CD4-positive, alpha-beta T cell (primary cell): Measurements from ENCODE around the gene ATP8A1. TPM values are rescaled to one million over a fixed set of nuclear protein-coding genes. Genes with fewer than 3 reads are reported as not detected.

Experiments
- ATAC-seq: fragments of 200-7000 bp; cut with Tn5 transposase; one replicate; pipeline ENCODE4 v1.10.0; 2022; ENCODE audit warnings: mild to moderate bottlenecking; ENCODE audit not compliant: poor library complexity
- CTCF ChIA-PET: fragments of 350-600 bp; sonication (Branson Sonifier 250); formaldehyde crosslinking; loops from one replicate; lab custom pipeline; 2021; ENCODE audit warnings: antibody characterized with exemption, inconsistent platforms; lab: Charles Lee
- POLR2A ChIA-PET: fragments of 350-600 bp; sonication (Branson Sonifier 250); formaldehyde crosslinking; loops from one replicate; lab custom pipeline; 2021; ENCODE audit warnings: antibody characterized with exemption, inconsistent platforms; lab: Charles Lee
- DNase-seq, 14 experiments: peaks; one replicate each; pipeline ENCODE4 v3.0.0-alpha.2; 2013 to 2020; ENCODE audit warnings: mixed read lengths in 2 of 14
- H3K27ac ChIP-seq, 2 donors: one replicate each; pipeline versions ENCODE4 v1.5.1 to v1.7.0; 2013; ENCODE audit warnings: low read length in 2 of 2, low read depth in 1 of 2, mild to moderate bottlenecking in 1 of 2
- H3K27me3 ChIP-seq, 2 experiments: 1 replicate in 1 of 2; 2 replicates in 1 of 2; pipeline versions ENCODE4 v1.6.1 to v1.7.0; 2013; ENCODE audit warnings: low read length in 2 of 2, control low read depth in 1 of 2, mild to moderate bottlenecking in 1 of 2, moderate library complexity in 1 of 2; ENCODE audit not compliant: insufficient read depth in 2 of 2, control insufficient read depth in 1 of 2
- H3K36me3 ChIP-seq: one replicate; pipeline ENCODE4 v1.6.1; 2013; ENCODE audit warnings: low read length, control low read depth; ENCODE audit not compliant: insufficient read depth
- H3K4me1 ChIP-seq: one replicate; pipeline ENCODE4 v1.6.1; 2013; ENCODE audit warnings: low read length, control low read depth; ENCODE audit not compliant: insufficient read depth
- H3K4me3 ChIP-seq: one replicate; pipeline ENCODE4 v1.5.1; 2013; ENCODE audit warnings: mild to moderate bottlenecking, low read length, moderate library complexity
- H3K9me3 ChIP-seq, 2 experiments: 1 replicate in 1 of 2; 2 replicates in 1 of 2; pipeline versions ENCODE4 v1.6.1 to v1.7.0; 2013; ENCODE audit warnings: low read length in 2 of 2, mild to moderate bottlenecking in 2 of 2, control low read depth in 1 of 2, moderate library complexity in 1 of 2; ENCODE audit not compliant: control insufficient read depth in 1 of 2, insufficient read depth in 1 of 2
- H3K27ac Mint-ChIP-seq: one replicate; pipeline ENCODE4 v1.8.0; 2020; ENCODE audit warnings: mixed read lengths
- H3K27me3 Mint-ChIP-seq: one replicate; pipeline ENCODE4 v1.8.0; 2021; ENCODE audit warnings: mixed read lengths
- H3K36me3 Mint-ChIP-seq: one replicate; pipeline ENCODE4 v1.8.0; 2021; ENCODE audit warnings: low read depth, mixed read lengths
- H3K4me1 Mint-ChIP-seq: one replicate; pipeline ENCODE4 v1.8.0; 2021; ENCODE audit warnings: low read depth, mixed read lengths
- H3K4me3 Mint-ChIP-seq: one replicate; pipeline ENCODE4 v1.8.0; 2020; ENCODE audit warnings: mild to moderate bottlenecking, mixed read lengths
- H3K9me3 Mint-ChIP-seq: one replicate; pipeline ENCODE4 v1.8.0; 2020; ENCODE audit warnings: mixed read lengths
- intact Hi-C, 2 experiments: fragments of 100-400 bp; cut with DNase I in 1 of 2; cut with micrococcal nuclease in 1 of 2; formaldehyde crosslinking; loops; one replicate each; pipeline versions ENCODE4 v1.15.1 to v1.9.0; 2023 to 2025; cut with DNase I, micrococcal nuclease
- total RNA-seq, 174 experiments: library from RNA in 2 of 174; stranded (reverse) in 2 of 174; gene quantifications; one replicate each; pipeline ENCODE4 v1.2.3 and lab custom pipeline; 2021 to 2026
- TF ChIP-seq, protein P1 (sequence below): fragments of 200-600 bp; IDR thresholded peaks from one replicate; pipeline ENCODE4 v1.8.0; 2022; ENCODE audit warnings: antibody characterized with exemption, mild to moderate bottlenecking

ATP8A1 gene
- total RNA-seq, 2 experiments from 2014 or later = 44.9 to 45.5 TPM

DNA sequence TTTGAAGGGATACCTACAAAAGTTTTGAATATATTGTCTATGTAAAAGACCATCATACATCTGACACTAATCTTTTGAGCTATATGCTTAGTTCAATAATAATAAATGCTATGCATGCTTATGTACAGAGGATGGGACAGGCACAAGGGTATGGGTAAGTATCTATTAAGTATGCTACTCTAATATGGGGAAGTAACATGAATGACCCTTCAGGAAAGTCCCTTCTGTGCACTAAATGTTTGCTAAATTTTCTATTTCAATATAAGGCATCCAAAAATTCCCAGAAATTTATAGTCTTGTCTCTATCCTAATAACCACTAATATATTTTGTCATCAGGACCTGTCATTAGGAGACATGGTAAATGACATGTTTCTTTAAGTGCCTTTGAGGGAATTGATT is 19.0 kb downstream of the ATP8A1 start:
- no peaks in the 10 kb centered on the region for H3K9me3 ChIP-seq
- DNase-seq = no peak
- H3K4me3 ChIP-seq = no peak overlapping the region
- no peaks in the 10 kb centered on the region for H3K27me3 Mint-ChIP-seq
- H3K4me1 Mint-ChIP-seq = peaks cover 86% of the 10 kb centered on the region
- H3K36me3 Mint-ChIP-seq = no peaks in the 10 kb centered on the region
- H3K27me3 ChIP-seq = no peaks in the 10 kb centered on the region
- no peak overlapping the region for H3K4me3 Mint-ChIP-seq
- peaks cover 16% of the 10 kb centered on the region for H3K4me1 ChIP-seq
- ATAC-seq = no peak
- ChIA-PET POLR2A (no interaction called here), CTCF (interaction anchor here (1.4 kb wide), 1 partner anchor 13 kb away, joined by 3 read pairs; no protein-coding TSS in a partner anchor)
- no peak overlapping the region for H3K27ac Mint-ChIP-seq
- no peak overlapping the region for H3K27ac ChIP-seq
- H3K36me3 ChIP-seq = no peaks in the 10 kb centered on the region
- intact Hi-C loops = no loop called here
- no peaks in the 10 kb centered on the region for H3K9me3 Mint-ChIP-seq
- TF ChIP-seq, protein P1, sequence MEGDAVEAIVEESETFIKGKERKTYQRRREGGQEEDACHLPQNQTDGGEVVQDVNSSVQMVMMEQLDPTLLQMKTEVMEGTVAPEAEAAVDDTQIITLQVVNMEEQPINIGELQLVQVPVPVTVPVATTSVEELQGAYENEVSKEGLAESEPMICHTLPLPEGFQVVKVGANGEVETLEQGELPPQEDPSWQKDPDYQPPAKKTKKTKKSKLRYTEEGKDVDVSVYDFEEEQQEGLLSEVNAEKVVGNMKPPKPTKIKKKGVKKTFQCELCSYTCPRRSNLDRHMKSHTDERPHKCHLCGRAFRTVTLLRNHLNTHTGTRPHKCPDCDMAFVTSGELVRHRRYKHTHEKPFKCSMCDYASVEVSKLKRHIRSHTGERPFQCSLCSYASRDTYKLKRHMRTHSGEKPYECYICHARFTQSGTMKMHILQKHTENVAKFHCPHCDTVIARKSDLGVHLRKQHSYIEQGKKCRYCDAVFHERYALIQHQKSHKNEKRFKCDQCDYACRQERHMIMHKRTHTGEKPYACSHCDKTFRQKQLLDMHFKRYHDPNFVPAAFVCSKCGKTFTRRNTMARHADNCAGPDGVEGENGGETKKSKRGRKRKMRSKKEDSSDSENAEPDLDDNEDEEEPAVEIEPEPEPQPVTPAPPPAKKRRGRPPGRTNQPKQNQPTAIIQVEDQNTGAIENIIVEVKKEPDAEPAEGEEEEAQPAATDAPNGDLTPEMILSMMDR = no peak

DNA sequence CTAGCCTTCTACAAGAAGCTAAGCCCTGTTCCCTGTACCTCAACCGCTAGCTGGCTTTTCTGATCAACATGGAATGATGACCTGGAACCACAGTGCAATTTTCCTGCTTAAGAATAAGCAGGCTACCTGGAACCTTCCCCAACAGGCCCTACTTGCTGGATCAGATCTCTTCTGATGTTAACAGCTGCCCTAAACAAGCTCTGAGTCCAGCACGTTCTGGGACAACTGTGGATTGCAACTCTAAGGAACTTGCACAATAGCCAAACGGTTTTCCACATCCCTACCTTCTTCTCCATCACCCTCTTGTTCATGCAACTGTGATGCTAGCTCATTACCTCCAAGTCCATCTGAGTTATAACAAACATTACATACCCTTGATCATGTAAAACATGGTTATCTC is 19.8 kb downstream of the ATP8A1 start:
- peak overlapping the region; percentile 11 for H3K4me3 Mint-ChIP-seq
- TF ChIP-seq, protein P1 = no peak
- Histone ChIP-seq H3K4me3 (no peak overlapping the region), H3K27me3 (no peaks in the 10 kb centered on the region), H3K9me3 (no peaks in the 10 kb centered on the region), H3K36me3 (no peaks in the 10 kb centered on the region), H3K27ac (no peak overlapping the region), H3K4me1 (peaks cover 12% of the 10 kb centered on the region)
- DNase-seq (no peak), ATAC-seq (no peak)
- ChIA-PET POLR2A (no interaction called here), CTCF (interaction anchor here (1.4 kb wide), 1 partner anchor 14 kb away, joined by 3 read pairs; no protein-coding TSS in a partner anchor)
- H3K27me3 Mint-ChIP-seq = no peaks in the 10 kb centered on the region
- H3K36me3 Mint-ChIP-seq = no peaks in the 10 kb centered on the region
- H3K9me3 Mint-ChIP-seq = no peaks in the 10 kb centered on the region
- peaks cover 82% of the 10 kb centered on the region for H3K4me1 Mint-ChIP-seq
- no peak overlapping the region for H3K27ac Mint-ChIP-seq
- intact Hi-C loops = no loop called here

- intact Hi-C loops = no loop called here
- Histone ChIP-seq H3K36me3 (no peaks in the 10 kb centered on the region), H3K9me3 (no peaks in the 10 kb centered on the region), H3K27ac (no peak overlapping the region), H3K4me1 (peaks cover 10% of the 10 kb centered on the region), H3K27me3 (no peaks in the 10 kb centered on the region), H3K4me3 (no peak overlapping the region)
- Mint-ChIP-seq H3K27ac (no peak overlapping the region), H3K36me3 (no peaks in the 10 kb centered on the region), H3K9me3 (no peaks in the 10 kb centered on the region), H3K4me3 (no peak overlapping the region), H3K4me1 (peaks cover 81% of the 10 kb centered on the region), H3K27me3 (no peaks in the 10 kb centered on the region)
- TF ChIP-seq, protein P1 = no peak
- ATAC-seq (no peak), DNase-seq (no peak)
- ChIA-PET CTCF (no interaction called here), POLR2A (interaction anchor here (0.9 kb wide), 1 partner anchor 21 kb away, joined by 3 read pairs; no protein-coding TSS in a partner anchor)
These were observed 20.3 kb downstream of the ATP8A1 start for GRCh38 chr4:42636645-42636949.
